HepG2 (cell line): ENCODE results near the gene SNRNP48. TPM values are rescaled to one million over a fixed set of nuclear protein-coding genes. Genes with fewer than 3 reads are reported as not detected.

Experiments used
- ARID5B ChIP-seq: IDR thresholded peaks from 2 replicates; pipeline ENCODE4 v1.4.0; 2020; ENCODE audit warnings: mild to moderate bottlenecking, missing genetic modification reagents
- ATF2 ChIP-seq: sonication (generic); formaldehyde crosslinking; IDR thresholded peaks from 2 replicates; pipeline ENCODE4 v1.4.0; 2020; ENCODE audit warnings: missing genetic modification reagents
- HMGXB3 ChIP-seq: sonication (generic); formaldehyde crosslinking; IDR thresholded peaks from 2 replicates; pipeline ENCODE4 v1.4.0; 2020; ENCODE audit warnings: missing genetic modification reagents, borderline replicate concordance
- JDP2 ChIP-seq: sonication (generic); formaldehyde crosslinking; IDR thresholded peaks from 2 replicates; pipeline ENCODE4 v1.8.1; 2022; ENCODE audit warnings: missing genetic modification reagents, borderline replicate concordance
- KLF12 ChIP-seq: sonication (generic); formaldehyde crosslinking; IDR thresholded peaks from 2 replicates; pipeline ENCODE4 v1.4.0; 2020; ENCODE audit warnings: missing genetic modification reagents, borderline replicate concordance
- KMT2B ChIP-seq: IDR thresholded peaks from 2 replicates; pipeline ENCODE4 v1.6.1; 2016; ENCODE audit warnings: missing genetic modification reagents, missing compliant biosample characterization
- MAFK ChIP-seq, 2 experiments: IDR thresholded peaks in 1 of 2; conservative IDR thresholded peaks in 1 of 2; 2 replicates each; pipeline ENCODE4 v1.6.1; 2011; ENCODE audit warnings: improper control_type of control experiment in 2 of 2, low read length in 2 of 2
- MAZ ChIP-seq, 2 experiments: sonication (generic) in 1 of 2; formaldehyde crosslinking in 1 of 2; IDR thresholded peaks; 2 replicates each; pipeline versions ENCODE4 v1.5.0 to v1.6.1; 2012 to 2020; ENCODE audit warnings: low read depth in 2 of 2, mild to moderate bottlenecking in 2 of 2, borderline replicate concordance in 1 of 2, improper control_type of control experiment in 1 of 2, low read length in 1 of 2, missing genetic modification reagents in 1 of 2, moderate library complexity in 1 of 2
- TAF15 ChIP-seq: fragments of 200-400 bp; formaldehyde crosslinking; IDR thresholded peaks from one replicate; pipeline ENCODE4 v1.6.1; 2018; ENCODE audit warnings: mild to moderate bottlenecking, low read depth, low read length; ENCODE audit not compliant: poor library complexity, severe bottlenecking
- TCF7L2 ChIP-seq: IDR thresholded peaks from 2 replicates; pipeline ENCODE4 v1.6.1; 2011; ENCODE audit warnings: mild to moderate bottlenecking, low read depth, low read length, moderate library complexity
- ZBTB43 ChIP-seq: sonication (generic); formaldehyde crosslinking; conservative IDR thresholded peaks from 2 replicates; pipeline ENCODE4 v1.4.0; 2020; ENCODE audit warnings: missing genetic modification reagents
- ZFY ChIP-seq: sonication (generic); formaldehyde crosslinking; IDR thresholded peaks from 2 replicates; pipeline ENCODE4 v1.4.0; 2020; ENCODE audit warnings: missing genetic modification reagents
- ZNF160 ChIP-seq: sonication (generic); formaldehyde crosslinking; IDR thresholded peaks from 2 replicates; pipeline ENCODE4 v1.8.0; 2022; ENCODE audit warnings: mild to moderate bottlenecking, inconsistent platforms, missing genetic modification reagents
- ZNF691 ChIP-seq: sonication (generic); formaldehyde crosslinking; IDR thresholded peaks from 2 replicates; pipeline ENCODE4 v1.4.0; 2020; ENCODE audit warnings: missing genetic modification reagents, low read depth, mild to moderate bottlenecking, borderline replicate concordance
- polyA plus RNA-seq, 8 experiments: library from polyadenylated mRNA; depleted of rRNA in 3 of 8; stranded (reverse) in 7 of 8; unstranded in 1 of 8; fragments of >200 nt; fragmentation: Illumina TruSeq in 4 of 8; extraction: Trizol in 4 of 8; gene quantifications; 2 replicates each; pipeline versions ENCODE4 v1.2.1 to v1.2.3, GENCODE V29; 2011 to 2016; ENCODE audit warnings: low read depth in 4 of 8, missing spikeins in 1 of 8, mixed read lengths in 1 of 8; ENCODE audit not compliant: insufficient read depth in 1 of 8
- total RNA-seq, 5 experiments: library from RNA; depleted of rRNA; stranded (reverse); fragments of >200 nt; fragmentation: Illumina TruSeq; extraction: Trizol; gene quantifications; 2 replicates each; pipeline ENCODE4 v1.2.3, GENCODE V29; 2016; ENCODE audit warnings: low read depth in 1 of 5

Gene SNRNP48
- total and polyA plus RNA-seq, 2 of the 13 experiments (the other 11 are each of a cell fraction or from before 2014, with no cell fraction given): 17.5 to 47.5 TPM

- peak; percentile 54; the same call in 1 of the 2 replicates for TF ChIP-seq HMGXB3 (CRISPR knock-in tag)
- TF ChIP-seq TCF7L2: no peak
- peak; percentile 92 for TF ChIP-seq ZFY (CRISPR knock-in tag)
- peak; percentile 72 for TF ChIP-seq ZBTB43
- TF ChIP-seq ARID5B (CRISPR knock-in tag): peak; percentile 94
- TF ChIP-seq JDP2: no peak; the same call in 1 of the 2 replicates
- TF ChIP-seq KMT2B (CRISPR knock-in tag): no peak
- no peak for TF ChIP-seq TAF15
- TF ChIP-seq MAFK (conservative IDR thresholded peaks at IDR 0.05 in 1 of 2, IDR thresholded peaks at IDR 0.05 in 1 of 2; ENCODE audit: low read length in 2 of 2): no peak
- TF ChIP-seq ZNF691 (CRISPR knock-in tag): peak; percentile 91
- TF ChIP-seq MAZ (IDR thresholded peaks at IDR 0.05; ENCODE audit: borderline replicate concordance, low read depth, low read length): peak; percentile 95
- TF ChIP-seq MAZ (CRISPR knock-in tag; IDR thresholded peaks at IDR 0.05; ENCODE audit: low read depth): peak; percentile 97
- peak; percentile 98 for TF ChIP-seq KLF12 (CRISPR knock-in tag)
- peak; percentile 90 for TF ChIP-seq ZNF160 (CRISPR knock-in tag)
- peak; percentile 64; the same call in 1 of the 2 replicates for TF ChIP-seq ATF2 (CRISPR knock-in tag)
Measured at GRCh38 chr6:7541175-7542064, 48.6 kb upstream of the SNRNP48 start, which contains the start of gene DSP (continued).
